ENCODE results near the gene PAPPA.

- no peak for TF ChIP-seq CTCF (IDR thresholded peaks at IDR 0.05)
- no peak for TF ChIP-seq EP300 (IDR thresholded peaks at IDR 0.05)
- TF ChIP-seq POLR2A (IDR thresholded peaks at IDR 0.05): no peak
Measured at GRCh38 chr9:116448431-116448830, 294.8 kb downstream of the PAPPA start.
